Subcutaneous adipose tissue (tissue), 4 donors: ENCODE results near the gene ZFP36L2. TPM values are rescaled to one million over a fixed set of nuclear protein-coding genes. Genes with fewer than 3 reads are reported as not detected.

Experiments
- CTCF ChIP-seq: fragments of 450-650 bp; IDR thresholded peaks from one replicate; pipeline ENCODE4 v1.5.1; 2016; ENCODE audit warnings: low read depth, mild to moderate bottlenecking, control low read depth, antibody characterized with exemption, moderate library complexity
- total RNA-seq, 4 donors: library from RNA; depleted of rRNA; stranded (reverse); fragments of >200 nt; gene quantifications; one replicate each; pipeline ENCODE4 v1.1.0, GENCODE V29; 2016

Gene ZFP36L2
- total RNA-seq, 4 donors from 2014 or later: 124 to 232 (median 141) TPM

DNA sequence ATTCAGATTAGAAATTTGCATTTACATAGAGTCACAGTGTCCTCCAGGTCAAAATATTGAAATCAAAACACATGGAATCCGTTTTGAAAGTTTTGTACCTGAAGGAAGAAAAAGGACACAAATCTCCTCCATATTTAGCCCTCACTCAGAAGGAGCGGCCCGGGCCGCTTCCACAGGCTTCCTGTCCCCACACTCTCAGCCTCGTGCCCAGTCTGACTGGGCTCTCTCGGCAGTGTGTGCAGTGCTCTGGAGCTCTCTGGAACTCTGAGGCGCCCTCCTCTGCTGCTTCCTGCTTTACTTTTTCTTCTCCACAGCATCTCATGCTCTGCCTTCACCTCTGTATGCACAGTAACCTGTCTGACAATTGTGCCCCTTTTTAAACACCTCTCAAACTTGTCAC is 22.2 kb upstream of the ZFP36L2 start:
- no peak for TF ChIP-seq CTCF

- TF ChIP-seq CTCF: no peak
Measured at GRCh38 chr2:43246641-43247040, 20.2 kb upstream of the ZFP36L2 start.

GRCh38 chr2:43241558-43241957 is 15.2 kb upstream of the ZFP36L2 start:
- no peak for TF ChIP-seq CTCF

DNA sequence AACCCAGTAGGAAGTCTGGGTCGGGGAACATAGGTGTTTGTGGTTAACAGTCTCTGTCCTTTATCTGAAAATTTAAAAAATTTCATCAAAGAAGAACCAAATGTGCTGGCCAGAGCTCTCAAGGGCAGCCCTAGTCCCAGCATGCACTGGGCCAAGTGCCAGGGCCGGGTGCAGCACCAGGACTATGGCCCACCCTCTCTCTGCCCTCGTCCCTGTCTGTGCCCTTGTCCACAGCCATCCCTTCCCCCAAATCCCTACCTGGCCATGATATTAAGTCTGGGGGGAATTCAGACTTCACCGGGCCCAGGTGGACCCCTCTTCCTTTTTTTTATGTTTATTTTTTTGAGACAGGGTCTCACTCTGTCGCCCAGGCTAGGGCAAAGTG is 14.4 kb upstream of the ZFP36L2 start:
- TF ChIP-seq CTCF: no peak

DNA sequence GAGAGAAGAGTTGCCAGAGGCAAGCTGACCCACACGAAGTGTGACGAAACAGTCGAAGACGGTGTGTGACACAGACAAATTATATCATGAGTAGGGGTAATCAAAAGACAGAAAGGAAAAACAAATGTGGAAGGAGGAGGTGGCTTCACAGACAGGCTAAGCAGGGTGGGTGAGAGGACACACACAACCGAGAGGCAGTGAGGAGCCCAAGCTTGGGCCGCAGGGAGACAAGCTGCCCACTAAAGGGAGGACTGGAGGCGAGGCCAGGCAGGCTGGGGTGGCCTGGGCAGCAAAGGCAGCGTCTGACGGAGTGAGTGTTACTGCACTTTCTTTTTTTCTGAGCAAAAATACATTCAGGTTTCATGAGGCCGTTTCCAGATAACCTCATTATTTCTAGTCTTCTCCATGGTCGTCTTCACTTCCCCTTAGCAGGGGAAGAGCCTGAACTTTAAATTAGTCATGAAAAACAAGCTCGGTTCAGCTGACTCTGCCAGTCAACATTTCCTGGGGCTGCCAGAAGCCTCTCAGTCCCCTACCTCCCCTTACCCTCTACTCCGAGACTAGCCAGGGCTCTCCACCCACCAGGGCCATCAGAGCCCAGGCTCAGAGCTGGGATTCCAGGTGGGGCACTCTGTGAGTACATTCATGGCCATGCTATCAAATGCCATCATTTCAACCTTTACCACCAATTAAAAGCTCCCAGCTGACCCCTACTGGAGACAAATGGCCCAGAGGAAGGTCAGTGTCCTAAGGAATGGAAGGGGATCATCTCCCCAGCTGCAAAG is 13.8 kb upstream of the ZFP36L2 start:
- no peak for TF ChIP-seq CTCF

GRCh38 chr2:43238813-43239212 is 12.4 kb upstream of the ZFP36L2 start:
- TF ChIP-seq CTCF: no peak

- TF ChIP-seq CTCF: no peak
Measured at GRCh38 chr2:43238176-43238575, 11.8 kb upstream of the ZFP36L2 start.
